Measurements from ENCODE around the gene IKBKE.

GRCh38 chr1:206448471-206448870, 21.8 kb upstream of the IKBKE start:
- TF ChIP-seq EZH2phosphoT487 (IDR thresholded peaks at IDR 0.05; ENCODE audit: insufficient read depth, low read depth), result no peak
- no peak for TF ChIP-seq EZH2 (IDR thresholded peaks at IDR 0.05; ENCODE audit: insufficient read depth, poor library complexity, severe bottlenecking)
